GM19324 (cell line): ENCODE data around the gene CHD6.

Experiments
- ATAC-seq: cut with Tn5 transposase; IDR thresholded peaks from one replicate; pipeline ENCODE4 v1.9.1; 2021; ENCODE audit warnings: mild to moderate bottlenecking, moderate library complexity; ENCODE audit not compliant: unreplicated experiment, low FRiP score

The CHD6 gene, protein sequence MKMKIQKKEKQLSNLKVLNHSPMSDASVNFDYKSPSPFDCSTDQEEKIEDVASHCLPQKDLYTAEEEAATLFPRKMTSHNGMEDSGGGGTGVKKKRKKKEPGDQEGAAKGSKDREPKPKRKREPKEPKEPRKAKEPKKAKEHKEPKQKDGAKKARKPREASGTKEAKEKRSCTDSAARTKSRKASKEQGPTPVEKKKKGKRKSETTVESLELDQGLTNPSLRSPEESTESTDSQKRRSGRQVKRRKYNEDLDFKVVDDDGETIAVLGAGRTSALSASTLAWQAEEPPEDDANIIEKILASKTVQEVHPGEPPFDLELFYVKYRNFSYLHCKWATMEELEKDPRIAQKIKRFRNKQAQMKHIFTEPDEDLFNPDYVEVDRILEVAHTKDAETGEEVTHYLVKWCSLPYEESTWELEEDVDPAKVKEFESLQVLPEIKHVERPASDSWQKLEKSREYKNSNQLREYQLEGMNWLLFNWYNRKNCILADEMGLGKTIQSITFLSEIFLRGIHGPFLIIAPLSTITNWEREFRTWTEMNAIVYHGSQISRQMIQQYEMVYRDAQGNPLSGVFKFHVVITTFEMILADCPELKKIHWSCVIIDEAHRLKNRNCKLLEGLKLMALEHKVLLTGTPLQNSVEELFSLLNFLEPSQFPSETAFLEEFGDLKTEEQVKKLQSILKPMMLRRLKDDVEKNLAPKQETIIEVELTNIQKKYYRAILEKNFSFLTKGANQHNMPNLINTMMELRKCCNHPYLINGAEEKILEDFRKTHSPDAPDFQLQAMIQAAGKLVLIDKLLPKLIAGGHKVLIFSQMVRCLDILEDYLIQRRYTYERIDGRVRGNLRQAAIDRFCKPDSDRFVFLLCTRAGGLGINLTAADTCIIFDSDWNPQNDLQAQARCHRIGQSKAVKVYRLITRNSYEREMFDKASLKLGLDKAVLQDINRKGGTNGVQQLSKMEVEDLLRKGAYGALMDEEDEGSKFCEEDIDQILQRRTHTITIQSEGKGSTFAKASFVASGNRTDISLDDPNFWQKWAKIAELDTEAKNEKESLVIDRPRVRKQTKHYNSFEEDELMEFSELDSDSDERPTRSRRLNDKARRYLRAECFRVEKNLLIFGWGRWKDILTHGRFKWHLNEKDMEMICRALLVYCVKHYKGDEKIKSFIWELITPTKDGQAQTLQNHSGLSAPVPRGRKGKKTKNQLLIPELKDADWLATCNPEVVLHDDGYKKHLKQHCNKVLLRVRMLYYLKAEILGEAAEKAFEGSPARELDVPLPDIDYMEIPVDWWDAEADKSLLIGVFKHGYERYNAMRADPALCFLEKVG (N-terminal part only)

DNA sequence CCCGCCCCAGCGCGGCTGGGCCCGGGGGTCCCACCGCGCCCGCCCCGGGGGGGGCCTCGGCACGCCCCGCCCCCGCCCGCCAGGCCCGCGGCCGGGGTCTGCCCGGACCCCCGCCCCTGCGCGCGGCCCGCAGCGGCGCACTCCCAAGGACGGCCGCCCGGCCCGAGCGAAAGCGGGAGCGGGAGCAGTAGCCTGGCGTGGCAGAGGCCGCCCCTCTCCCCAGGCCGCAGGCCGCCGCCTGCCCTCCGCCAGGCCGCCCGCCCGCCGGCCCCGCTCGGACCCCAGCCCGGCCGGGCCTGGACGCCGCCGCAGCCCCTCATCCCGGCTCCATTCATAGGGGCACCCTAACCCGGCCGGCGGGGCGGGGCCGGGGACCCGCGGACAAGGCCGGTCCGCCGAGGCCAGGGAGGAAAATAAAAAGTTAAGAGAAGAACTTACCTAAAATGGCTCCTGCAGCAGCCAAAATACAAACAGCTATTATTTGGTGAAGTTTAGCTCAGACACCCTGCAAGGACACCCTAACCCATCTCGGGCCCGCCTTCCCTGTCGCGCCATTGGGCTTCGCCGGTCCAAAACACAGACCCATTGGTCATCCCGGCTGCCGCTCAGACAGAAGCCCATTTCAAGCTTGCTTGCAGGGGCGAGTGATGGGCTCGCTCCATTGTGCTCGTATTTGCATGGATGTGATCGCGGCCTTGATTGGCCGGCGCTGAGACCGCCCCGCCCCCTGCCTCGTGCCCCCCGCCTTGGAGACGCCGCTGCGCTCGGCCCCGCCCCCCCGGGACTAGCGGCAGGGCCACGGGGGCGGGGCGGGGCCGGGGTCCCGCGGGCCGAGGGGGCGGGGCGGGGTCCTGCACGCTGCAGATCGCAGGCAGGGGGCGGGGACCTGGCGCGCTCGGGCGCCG, at the start of gene CHD6:
Gene CHD6 (minus strand): TSS at position 476 of the 905 bp plus-strand sequence. CDS start 67,040 bp downstream, outside the sequence.
- peak; percentile 97 for ATAC-seq

DNA sequence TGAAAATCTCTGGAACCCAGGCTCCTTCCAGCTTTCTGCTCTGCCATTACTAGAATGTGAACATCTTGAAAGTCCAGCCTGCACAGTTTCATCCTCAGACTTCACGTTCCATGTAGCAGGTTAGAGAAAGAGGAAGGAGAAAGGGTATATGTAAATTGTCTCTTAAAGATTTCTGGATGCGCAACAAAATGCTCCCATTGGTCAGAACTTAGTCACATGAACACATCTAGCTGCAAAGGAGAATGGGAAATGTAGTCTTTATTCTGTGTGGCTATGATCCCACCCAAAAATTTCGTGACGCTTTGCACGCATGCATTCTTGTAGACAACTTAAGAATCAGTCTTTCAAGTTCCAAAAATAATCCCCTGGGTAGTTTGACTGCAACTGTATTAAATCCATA, 46.4 kb upstream of the CHD6 start:
- ATAC-seq, result no peak

DNA sequence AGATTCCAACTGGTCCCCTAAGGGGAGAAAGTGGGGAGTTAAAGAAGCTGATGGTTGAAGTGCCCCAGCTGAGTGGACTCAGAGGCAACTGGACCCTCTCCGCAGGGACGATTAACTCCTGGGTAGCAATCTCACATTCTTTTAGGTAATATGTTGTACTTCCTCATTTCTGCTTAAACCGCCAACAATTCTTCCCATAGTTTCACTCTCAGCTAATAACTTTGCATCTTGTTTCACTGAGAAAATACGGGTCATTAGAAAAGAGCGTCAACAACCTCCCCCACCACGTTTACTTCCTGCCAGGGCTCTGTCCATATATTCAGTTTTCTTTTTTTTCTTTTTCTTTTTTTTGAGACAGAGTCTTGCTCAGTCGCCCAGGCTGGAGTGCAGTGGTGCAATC, 39.5 kb upstream of the CHD6 start:
- no peak for ATAC-seq

DNA sequence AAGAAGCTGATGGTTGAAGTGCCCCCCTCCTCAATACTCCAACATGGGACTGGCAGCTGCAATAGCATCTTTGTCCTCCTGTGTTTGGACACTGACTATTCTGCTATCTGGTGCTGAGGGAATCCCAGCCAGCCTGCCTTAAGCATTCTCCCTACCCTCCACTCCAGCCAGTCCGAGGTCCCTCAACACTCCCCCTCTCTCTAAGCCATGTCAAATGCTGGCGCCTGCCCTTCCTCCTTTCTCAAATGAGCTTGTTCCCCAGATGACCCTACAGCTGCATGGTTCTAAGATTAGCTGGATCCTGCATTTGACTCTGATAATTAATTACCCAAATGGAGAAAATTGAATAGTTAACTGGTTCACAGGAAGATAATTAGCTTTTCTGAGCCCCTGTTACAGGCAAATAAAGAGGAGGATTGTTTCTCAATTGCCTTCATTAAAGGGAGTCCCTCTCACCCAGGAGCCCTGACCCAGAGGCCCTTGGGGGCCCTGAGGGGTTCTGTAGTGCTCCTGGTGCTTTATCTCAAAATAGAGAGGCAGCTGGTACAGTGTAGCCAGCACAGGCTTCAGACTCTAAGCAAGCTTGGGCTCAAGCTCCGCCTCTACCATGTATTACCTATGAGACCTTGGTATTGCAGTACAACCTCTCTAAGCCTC, 37.9 kb upstream of the CHD6 start:
- no peak for ATAC-seq

DNA sequence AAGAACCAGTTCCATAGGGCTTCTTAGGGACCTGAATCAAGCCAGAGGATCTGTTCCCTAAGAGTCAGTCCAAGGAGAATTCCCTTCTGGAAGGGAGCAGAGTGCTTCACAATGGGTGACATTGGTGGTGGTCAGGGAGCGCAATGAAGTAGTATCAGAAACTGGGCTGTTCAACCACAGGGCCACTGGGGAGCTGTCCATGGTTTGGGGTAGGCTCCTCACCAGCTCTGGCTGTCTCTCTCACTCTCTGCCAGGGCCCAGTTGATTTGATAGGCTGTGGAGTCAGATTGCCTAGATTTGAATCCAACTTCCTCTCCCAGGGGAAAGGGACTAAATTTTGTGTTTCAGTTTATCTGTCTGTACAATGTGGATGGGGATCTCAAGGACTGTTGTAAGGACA, 36.7 kb upstream of the CHD6 start:
- ATAC-seq, result no peak

DNA sequence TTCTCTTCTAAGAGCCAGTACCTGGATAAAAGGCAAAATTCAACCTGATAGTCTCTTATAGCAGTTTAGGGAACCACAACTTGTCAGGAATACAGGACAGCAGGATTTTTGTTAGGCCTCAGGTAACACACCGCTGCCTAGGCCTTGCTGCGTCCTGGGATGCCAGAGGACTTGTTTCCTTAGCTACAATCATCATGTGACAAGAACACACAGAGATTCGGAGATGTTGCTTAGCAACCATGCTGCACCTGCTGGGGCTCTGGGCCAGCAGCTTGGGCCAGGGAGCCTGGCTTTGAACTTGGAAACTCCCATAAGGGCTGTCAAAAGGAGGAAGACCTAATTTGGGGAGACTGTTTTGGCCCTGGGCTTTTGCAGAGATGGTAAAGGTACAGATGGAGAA, 36.1 kb upstream of the CHD6 start:
- ATAC-seq, result no peak

DNA sequence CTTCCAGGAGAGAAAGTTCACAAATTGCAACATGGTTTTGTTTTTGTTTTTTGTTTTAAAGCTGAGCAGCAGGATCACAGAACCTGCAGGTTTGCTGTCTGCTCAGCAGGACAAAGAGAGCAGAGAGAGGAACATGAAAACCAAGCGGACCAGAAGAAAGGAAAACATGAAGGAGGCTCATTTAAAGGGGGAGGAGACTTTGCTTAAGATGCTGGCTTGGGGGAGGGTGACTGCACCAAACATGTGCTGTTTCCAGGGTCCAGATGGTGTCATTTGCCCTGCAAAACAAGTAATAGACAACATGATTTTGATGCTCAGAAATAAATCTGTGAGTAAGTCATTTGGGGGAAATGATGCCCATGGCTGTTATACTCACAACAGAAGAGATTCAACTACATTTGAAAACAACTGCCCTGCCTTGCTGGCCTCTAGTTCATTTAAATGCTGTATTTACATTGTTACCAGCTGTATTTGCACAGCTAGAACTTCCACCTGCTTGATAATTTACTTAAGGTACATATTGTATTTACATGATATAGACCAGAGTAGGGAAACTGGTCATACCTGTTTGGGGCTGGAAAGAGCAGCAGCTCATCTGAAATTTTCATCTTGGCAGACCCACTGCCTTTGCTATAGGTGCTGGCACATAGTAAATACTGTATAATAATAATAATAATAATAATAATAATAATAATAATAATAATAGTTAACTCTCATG, 32.2 kb upstream of the CHD6 start:
- no peak for ATAC-seq

DNA sequence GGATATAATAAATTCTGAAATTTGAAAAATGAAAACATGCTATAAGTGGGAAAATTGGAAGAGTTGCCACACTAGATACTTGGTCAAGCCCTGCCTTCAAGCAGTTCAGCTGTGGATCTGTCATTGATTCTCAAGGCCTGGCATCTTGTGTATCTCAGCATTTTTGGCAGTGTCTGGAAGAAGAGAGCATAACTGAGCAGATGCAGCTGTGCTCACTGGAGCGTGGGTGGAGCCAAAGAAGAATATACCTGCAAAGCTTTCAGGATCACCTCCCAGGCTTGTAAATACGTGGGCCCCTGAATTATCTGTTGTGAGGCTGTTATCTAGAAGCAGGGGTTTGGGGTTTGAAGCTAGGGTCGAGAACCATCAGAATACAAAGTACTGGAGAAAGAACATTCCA, 31.3 kb upstream of the CHD6 start:
- ATAC-seq, result no peak

DNA sequence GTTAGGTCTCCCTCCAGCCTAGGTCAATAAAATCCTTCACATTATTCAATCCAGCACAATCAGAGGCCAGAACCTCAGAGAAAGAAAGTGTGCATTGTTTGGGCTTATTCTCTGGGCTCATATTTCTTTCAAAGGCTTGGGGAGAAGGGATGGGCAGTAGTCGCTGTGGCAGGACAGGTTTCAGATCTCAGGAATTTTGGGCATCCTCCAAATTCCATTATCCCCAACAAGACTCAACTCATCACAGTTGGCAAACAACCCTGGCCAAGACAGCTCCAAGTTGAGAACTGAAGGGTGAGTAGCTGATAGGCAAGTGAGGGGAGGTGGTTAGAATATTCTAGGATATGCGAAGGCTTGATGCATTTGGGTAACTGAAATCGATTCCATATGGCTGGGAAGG, 27.2 kb upstream of the CHD6 start:
- no peak for ATAC-seq

DNA sequence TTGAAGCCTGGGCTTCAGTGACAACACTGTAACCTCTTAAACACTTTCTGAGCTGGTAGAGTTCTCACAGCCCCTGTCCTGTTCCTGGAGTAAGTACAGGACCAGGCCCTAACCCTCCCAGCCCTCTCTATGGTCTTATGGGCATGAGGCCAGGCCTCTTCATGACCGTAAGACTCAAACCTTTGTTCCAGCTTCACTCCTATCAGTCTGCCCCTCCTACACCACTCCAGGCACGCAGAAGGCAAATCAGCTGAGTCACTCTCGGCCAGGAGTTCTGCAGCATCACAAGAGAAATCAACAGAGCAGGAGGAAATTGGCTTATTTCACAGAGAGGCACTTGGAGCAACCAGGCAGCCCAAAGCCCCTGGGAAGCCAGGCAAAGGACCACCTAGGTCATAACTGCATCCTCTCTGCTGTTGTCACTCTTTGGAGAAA, 25.3 kb upstream of the CHD6 start:
- ATAC-seq, result no peak

DNA sequence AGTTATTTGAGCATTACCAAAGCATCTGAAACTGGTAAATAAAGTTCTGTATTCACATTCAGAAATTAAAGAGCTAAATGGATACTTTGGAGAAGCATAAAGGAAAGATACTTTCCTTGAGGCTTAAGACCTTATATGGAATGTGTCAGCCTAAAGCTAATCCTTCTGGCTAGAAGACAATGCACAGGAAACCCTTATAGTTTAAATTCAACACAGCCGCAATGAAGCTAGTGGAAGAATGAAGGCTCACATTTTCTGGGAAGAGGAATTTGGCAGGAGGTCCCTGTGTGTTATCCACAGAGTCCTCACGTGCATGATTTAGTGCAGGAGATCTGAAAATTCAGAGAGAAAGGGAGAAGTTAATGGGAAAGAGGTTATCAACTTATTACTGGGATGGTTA, 21.5 kb upstream of the CHD6 start:
- ATAC-seq, result no peak

DNA sequence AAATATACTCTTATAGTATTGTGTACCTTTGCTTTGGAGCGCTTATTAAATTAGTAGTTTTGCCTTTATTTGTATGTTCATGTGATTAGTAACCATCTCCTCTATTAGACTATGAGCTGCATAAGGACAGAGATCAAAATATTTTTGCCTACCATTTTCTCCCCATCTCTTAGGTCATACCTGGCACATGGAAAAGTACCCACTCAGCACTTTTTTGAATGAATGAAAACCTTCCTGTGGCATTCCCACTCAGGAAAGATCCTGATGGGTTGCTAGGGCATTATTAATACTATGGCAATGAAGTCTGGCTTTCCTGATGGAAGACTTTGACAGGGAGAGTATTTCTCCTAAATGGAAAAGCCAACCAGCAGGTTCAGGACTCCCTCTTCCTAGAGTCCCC, 20.3 kb upstream of the CHD6 start:
- ATAC-seq, result no peak

DNA sequence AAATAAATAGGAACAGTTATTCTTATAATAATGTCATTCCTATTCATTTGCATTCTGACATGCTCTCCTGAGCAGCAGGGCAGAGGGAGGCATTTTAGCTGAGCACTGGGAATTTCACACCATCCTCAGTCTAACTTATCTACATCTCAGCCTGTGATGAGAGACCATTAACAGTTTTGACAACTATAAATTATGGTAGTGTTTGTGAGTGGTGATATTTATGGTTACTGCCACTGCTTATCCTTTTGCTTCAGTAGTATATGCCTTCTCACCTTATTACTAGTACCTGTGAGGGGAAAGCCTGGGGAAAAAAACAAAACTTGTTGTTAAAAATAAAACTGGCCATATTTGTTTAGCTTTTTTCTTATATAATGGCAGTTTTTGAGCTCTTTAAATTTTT, 17.0 kb upstream of the CHD6 start:
- no peak for ATAC-seq

DNA sequence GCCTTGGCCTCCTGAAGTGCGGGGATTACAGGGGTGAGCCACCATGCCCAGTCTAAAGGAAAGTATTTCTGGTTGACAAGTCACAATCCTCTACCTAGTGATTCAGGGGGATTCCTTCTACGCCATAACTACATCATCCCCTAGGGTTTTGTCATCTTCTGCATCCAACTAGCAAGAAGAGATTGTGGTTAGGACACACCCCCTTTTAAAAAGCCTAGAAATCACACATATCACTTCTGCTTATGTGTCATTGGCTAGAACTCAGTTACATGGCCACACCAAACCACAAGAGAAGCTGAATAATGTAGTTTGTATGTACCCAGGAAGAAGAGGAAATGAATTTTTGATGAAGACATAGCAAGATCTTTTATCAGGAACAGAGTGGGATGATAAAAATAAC, 14.7 kb upstream of the CHD6 start:
- ATAC-seq, result no peak

DNA sequence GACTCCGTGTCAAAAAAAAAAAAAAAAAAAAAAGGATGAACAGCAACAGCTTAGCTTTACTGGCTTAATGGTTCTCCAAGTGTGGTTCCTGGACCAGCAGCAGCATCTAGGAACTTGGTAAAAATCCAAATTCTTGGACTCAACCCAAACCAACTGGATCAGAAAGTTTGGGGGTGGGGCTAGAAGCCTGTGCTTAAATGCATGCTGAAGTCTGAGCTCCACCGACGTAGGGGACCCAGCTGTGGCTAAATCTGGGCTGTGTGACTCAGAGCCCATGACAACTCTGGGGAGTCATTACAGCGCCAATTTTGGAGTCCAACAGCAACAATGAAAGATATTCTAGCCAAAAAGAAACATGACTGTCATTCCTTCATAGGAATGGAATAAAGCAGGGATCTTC, 13.6 kb upstream of the CHD6 start:
- ATAC-seq, result no peak

DNA sequence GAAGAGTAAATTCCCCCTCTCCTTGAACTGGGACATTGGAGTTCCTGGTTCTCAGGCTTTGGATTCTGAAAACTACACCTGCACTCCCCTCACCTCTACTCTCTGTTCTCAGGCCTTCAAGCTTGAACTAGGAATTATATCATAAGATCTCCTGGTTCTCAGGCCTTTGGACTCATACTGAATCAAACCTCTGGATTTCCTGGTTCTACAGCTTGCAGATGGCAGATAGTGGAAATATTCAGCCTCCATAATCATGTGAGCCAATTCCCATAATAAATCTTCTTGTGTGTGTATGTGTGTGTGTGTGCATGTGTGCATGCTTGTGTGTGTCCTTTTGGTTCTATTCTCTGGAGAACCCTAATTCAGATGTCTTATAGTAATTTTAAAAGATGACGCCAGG, 12.7 kb upstream of the CHD6 start:
- ATAC-seq, result no peak

DNA sequence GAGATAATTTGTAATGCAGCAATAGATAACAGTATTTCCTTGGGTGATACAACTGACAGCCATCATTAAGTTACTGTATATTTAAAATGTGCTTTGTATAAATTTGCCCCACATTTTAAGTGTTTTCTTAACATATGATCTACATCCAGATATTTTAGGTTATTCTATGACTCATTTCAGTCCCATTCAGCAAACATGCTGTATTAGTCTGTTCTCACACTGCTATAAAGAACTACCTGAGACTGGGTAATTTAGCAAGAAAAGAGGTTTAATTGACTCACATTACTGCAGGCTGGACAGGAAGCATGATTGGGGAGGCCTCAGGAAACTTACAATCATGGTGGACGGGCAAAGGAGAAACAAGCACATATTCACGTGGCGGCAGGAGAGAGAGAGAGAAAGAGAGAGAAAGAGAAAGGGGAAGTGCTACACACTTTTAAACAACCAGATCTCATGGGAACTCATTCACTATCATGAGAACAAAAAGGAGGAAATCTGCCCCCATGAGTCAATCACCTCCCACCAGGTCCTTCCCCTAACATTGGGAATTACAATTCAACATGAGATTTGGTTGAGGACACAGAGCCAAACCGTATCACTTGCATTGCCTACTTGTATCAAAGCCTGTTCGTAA, 9.6 kb upstream of the CHD6 start:
- ATAC-seq, result no peak

DNA sequence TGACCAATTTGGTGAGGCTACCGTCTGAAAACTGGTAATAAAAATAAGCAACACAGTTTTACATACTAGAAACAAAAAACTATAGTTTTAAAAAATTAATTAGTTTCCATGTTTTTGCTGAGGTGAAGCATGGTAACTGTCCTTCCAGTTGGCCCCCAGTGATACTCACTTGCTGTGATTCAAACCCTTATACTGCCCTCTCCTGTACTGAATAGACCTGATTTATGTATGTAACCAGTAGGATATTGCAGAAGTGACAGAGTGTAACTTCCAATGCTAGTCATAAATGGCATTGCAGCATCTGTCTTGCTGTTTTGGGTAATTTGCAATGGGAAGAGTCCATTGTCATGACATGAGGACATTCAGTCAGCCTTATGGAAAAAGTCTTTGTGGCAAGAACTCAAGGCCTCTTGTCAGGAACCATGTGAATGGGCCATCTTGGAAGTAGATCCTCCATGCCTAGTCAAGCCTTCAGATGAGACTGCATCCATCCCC, 8.9 kb upstream of the CHD6 start:
- no peak for ATAC-seq
